Measurements from ENCODE around the gene KIAA0319L. TPM values are rescaled to one million over a fixed set of nuclear protein-coding genes. Genes with fewer than 3 reads are reported as not detected.

KIAA0319L gene
- total and polyA plus RNA-seq, 4 donors: 27.0 to 107 (median 27.9) TPM

DNA sequence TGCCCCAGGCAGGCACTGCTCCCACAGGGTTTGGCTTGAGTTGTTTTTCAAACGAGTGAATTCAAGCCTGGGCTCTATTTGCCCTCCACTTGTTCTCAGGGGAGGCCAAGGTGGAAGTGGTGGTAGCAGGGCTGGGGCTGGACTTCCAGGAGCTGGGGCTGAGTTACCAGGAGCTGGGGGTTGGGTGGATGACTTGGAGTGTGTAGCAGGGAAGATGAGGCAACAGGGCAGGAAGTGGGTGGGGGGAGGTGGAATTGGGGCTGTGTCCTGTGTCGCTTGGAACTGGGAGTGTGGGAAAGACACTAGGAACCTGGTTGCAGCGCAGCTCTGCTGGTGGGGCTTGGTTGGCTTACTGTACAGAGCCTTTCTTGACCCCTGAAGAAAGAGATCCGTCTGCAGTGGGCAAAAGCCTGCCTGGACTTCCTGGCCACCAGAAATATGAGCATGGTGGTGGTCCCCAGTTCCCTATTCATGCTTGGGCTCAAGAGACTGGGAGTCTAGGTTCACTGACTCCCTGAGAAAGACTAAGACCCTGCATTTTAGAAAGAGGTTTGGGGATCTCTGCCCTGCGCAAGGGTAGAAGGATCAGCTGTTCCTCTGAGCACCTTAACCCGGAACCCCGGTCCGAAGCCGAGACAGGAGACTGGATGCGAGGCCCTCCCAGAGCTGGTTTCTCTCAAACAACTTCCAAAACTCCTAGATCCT is 19.0 kb upstream of the KIAA0319L start:
- peaks cover 0 to 6% (median 3%) of the 10 kb centered on the region in 4 donors for H3K27me3 ChIP-seq (ENCODE audit: control insufficient read depth in 4 of 4, insufficient read depth in 4 of 4, low read length in 3 of 4)
- no peaks in the 10 kb centered on the region for H3K36me3 ChIP-seq (ENCODE audit: control insufficient read depth in 4 of 4, insufficient read depth in 3 of 4, low read depth in 1 of 4, low read length in 3 of 4)
- H3K27ac ChIP-seq (ENCODE audit: low read depth in 1 of 2, low read length in 2 of 2): no peak overlapping the region
- peak overlapping the region in 1 of 3 donors; percentile 40 for H3K4me3 ChIP-seq (ENCODE audit: low read depth in 1 of 3, low read length in 3 of 3)
- no peak overlapping the region for H3K9ac ChIP-seq (ENCODE audit: low read depth in 1 of 2, low read length in 2 of 2)
- H3K9me3 ChIP-seq (ENCODE audit: control insufficient read depth in 4 of 4, low read length in 3 of 4): no peaks in the 10 kb centered on the region
- WGBS: 56% methylated on average over 10 of the region's 10 CpGs
- H3K4me1 ChIP-seq (ENCODE audit: control insufficient read depth in 4 of 4, insufficient read depth in 4 of 4, low read length in 3 of 4): peaks cover 4 to 19% (median 14%) of the 10 kb centered on the region in 4 donors
- TF ChIP-seq RAD21 (IDR thresholded peaks at IDR 0.05) (no peak), FOXA1 (IDR thresholded peaks at IDR 0.05) (no peak), TAF1 (conservative IDR thresholded peaks at IDR 0.05) (no peak), CTCF (IDR thresholded peaks at IDR 0.05; ENCODE audit: low read depth, low read length, missing input control) (no peak), RXRA (IDR thresholded peaks at IDR 0.05) (no peak)
- TF ChIP-seq, protein P1, sequence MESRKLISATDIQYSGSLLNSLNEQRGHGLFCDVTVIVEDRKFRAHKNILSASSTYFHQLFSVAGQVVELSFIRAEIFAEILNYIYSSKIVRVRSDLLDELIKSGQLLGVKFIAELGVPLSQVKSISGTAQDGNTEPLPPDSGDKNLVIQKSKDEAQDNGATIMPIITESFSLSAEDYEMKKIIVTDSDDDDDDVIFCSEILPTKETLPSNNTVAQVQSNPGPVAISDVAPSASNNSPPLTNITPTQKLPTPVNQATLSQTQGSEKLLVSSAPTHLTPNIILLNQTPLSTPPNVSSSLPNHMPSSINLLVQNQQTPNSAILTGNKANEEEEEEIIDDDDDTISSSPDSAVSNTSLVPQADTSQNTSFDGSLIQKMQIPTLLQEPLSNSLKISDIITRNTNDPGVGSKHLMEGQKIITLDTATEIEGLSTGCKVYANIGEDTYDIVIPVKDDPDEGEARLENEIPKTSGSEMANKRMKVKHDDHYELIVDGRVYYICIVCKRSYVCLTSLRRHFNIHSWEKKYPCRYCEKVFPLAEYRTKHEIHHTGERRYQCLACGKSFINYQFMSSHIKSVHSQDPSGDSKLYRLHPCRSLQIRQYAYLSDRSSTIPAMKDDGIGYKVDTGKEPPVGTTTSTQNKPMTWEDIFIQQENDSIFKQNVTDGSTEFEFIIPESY (IDR thresholded peaks at IDR 0.05): no peak
- DNase-seq (ENCODE audit: low spot score): no peak

DNA sequence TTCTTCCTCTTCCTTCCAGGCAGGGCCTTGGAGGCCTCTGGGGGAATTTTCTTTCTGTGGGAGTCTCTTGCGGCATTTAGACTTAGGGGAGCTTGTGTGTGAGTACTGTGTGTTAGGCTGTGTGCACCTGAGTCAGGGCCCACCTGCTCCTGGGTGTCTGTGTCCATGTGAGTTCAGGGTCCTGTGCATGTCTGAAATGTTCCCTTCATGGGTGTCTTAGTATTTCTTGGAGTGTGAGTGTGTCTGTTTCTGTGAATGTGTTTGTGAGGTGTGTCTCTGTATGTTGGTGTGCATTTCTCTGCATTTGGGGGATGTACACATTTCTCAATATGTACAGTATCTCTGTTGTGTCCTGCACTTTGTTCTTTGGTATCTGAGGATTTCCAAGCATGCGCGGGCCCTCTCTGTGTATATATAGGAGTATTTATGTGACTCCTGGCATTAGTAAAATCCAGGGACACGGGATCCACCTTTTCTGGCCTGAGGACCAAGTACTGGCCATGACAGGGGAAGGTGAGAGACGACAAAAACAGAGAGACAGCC is 18.3 kb upstream of the KIAA0319L start:
- WGBS: 92% methylated on average over 5 of the region's 5 CpGs
- H3K27me3 ChIP-seq (ENCODE audit: control insufficient read depth in 4 of 4, insufficient read depth in 4 of 4, low read length in 3 of 4): peaks cover 0 to 6% (median 3%) of the 10 kb centered on the region in 4 donors
- H3K36me3 ChIP-seq (ENCODE audit: control insufficient read depth in 4 of 4, insufficient read depth in 3 of 4, low read depth in 1 of 4, low read length in 3 of 4): no peaks in the 10 kb centered on the region
- TF ChIP-seq FOXA2 (IDR thresholded peaks at IDR 0.05): no peak
- no peak for TF ChIP-seq NR2F2 (IDR thresholded peaks at IDR 0.05)
- TF ChIP-seq, protein P2, sequence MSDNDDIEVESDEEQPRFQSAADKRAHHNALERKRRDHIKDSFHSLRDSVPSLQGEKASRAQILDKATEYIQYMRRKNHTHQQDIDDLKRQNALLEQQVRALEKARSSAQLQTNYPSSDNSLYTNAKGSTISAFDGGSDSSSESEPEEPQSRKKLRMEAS (IDR thresholded peaks at IDR 0.05): no peak
- TF ChIP-seq, protein P1 (IDR thresholded peaks at IDR 0.05): no peak
- H3K9ac ChIP-seq (ENCODE audit: low read depth in 1 of 2, low read length in 2 of 2): no peak overlapping the region
- no peak for DNase-seq (ENCODE audit: low spot score)
- peaks cover 4 to 19% (median 14%) of the 10 kb centered on the region in 4 donors for H3K4me1 ChIP-seq (ENCODE audit: control insufficient read depth in 4 of 4, insufficient read depth in 4 of 4, low read length in 3 of 4)
- no peaks in the 10 kb centered on the region for H3K9me3 ChIP-seq (ENCODE audit: control insufficient read depth in 4 of 4, low read length in 3 of 4)
- H3K4me3 ChIP-seq (ENCODE audit: low read depth in 1 of 3, low read length in 3 of 3): no peak overlapping the region
- no peak overlapping the region for H3K27ac ChIP-seq (ENCODE audit: low read depth in 1 of 2, low read length in 2 of 2)

Measured in liver (tissue), 9 donors.